NT2/D1 (cell line): Measurements from ENCODE around the gene ATXN7.

Experiments
- SUZ12 ChIP-seq: IDR thresholded peaks from 2 replicates; pipeline ENCODE4 v1.6.1; 2011; ENCODE audit not compliant: insufficient read length, insufficient read depth; ENCODE audit errors: extremely low read depth
- YY1 ChIP-seq: IDR thresholded peaks from 2 replicates; pipeline ENCODE4 v1.6.1; 2011; ENCODE audit not compliant: insufficient read length, insufficient read depth
- ZNF274 ChIP-seq: IDR thresholded peaks from 2 replicates; pipeline ENCODE4 v1.6.1; 2011; ENCODE audit warnings: mild to moderate bottlenecking, low read depth, low read length

DNA sequence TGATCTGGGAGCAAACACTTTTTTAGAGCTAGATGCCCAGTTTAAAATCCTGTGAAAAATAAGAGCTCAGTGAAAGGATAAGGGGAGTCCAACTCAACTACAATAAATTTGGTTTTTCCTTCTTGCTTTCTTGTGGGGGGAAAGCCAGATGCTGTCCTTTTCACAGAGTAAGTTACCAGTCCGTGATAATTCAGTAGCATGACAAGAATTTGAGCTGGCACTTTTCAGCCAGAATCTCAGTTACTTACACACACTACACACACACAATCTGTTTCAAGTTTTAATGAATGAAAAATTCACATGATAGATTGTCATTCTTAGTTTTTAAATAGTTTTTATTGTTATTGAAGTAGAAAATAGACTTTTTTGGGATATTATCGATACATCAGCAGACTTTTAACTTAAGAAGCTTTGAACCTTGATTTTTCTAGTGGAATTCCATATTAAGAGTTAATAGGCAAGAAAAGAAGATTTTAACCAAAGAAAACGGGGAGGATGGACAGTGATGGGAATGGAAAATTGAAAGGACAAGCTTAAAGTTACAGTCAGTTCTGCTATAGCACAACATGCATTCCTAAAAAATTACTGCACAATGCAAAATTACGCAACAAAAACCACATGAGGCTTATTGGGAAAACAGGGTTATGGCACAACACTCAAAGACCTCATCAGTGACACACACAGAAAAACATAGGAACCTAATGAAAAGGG, 112.6 kb downstream of the ATXN7 start:
- TF ChIP-seq YY1 (no peak), ZNF274 (no peak), SUZ12 (no peak)
